Muscle of arm (tissue), 12 donors: ENCODE measurements around the gene KISS1R. TPM values are rescaled to one million over a fixed set of nuclear protein-coding genes. Genes with fewer than 3 reads are reported as not detected.

Experiments used
- DNase-seq: peaks from one replicate; pipeline ENCODE4 v3.0.0-alpha.2; 2013
- polyA plus RNA-seq, 12 donors: library from polyadenylated mRNA; unstranded; fragments of 120-200 nt; gene quantifications; one replicate each; pipeline ENCODE4 v1.2.1, GENCODE V29; 2013; ENCODE audit not compliant: insufficient read length in 12 of 12

Gene KISS1R
- polyA plus RNA-seq, 12 donors, result not detected

- DNase-seq, result peak; percentile 84
Observed at GRCh38 chr19:934865-935479, 17.8 kb downstream of the KISS1R start.

DNA sequence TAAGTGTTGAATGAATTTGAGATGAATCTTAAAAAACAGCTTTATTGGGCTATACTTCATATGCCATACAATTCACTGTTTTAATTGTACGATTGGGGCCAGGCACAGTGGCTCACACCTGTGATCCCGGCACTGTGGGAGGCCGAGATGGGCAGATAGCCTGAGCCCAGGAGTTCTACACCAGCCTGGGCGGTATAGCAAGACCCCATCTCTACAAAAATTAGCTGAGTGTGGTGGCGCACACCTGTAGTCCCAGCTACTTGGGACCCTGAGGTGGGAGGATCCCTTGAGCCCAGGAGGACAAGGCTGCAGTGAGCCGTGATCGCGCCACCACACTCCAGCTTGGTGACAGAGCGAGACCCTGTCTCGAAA is 19.0 kb downstream of the KISS1R start:
- DNase-seq, result no peak

- no peak for DNase-seq
Observed at GRCh38 chr19:937259-937694, 20.1 kb downstream of the KISS1R start.

DNA sequence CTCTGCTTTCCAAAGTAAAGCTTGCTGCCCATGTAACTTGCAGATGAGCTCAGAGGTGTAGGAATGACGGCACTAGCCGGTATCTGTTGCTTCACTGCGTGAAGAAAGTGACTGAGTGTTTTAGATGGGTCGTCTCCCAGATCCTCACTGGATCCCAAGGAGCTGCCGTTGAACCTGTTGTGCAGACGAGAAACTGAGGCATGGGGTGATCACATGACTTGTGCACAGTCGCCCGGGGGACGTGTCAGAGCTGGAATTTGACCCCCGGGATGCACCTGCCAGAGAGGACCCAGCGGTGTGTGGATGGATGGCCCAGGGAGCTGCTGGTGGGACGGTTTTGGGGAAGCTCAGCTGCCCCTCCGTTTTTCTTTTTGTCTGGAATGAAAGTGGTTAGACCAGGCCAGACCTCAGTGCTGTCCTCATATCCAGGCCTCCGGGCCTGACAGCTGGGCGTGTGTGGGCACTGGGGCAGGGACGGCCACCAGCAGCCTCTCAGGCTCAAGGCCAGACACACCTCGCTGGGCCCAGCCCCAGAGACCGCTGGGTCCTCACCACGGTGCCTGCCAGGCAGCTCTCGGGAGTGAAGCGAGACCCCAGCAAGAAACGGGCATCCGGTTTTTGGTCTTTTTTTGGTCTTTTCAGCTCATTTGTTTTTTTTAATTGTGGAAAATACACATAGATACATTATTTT is 21.2 kb downstream of the KISS1R start:
- DNase-seq, result no peak

DNA sequence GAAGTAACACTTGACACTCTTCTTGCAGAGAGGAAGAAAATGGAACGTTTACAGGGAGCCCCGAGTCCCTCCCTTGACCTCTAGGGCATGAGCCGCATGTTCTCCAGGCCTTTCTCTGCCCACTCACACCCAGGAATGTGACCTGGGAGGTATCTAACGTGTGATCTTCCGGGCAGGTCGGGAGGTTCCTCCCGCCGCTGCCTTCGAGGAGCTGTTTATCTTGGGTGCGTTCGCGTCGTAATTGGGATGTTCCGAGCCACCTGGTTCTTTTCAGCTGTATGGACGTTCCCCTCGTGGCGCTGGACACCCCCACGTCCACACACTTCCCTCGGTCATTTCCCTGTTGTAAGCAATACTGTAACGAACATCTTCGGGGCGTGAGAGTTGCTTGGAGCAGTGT is 22.3 kb downstream of the KISS1R start:
- no peak for DNase-seq

DNA sequence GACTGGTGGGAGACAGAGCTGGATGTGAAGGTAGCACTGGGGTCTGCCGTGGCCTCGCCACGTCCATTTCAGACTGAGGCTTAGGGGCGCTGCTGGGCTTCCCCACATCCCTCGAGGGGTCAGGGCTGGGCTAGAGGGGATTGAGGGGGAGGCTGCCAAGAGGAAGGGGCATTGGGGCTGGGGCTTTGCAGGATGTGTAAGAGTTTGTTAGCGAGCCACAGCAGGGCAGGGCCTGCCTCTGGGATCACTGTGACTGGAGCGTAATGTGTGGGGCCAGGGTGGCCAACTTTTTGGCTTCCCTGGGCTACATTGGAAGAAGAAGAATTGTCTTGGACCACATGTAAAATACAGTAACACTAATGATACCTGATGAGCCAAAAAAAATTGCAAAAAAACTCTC is 22.8 kb downstream of the KISS1R start:
- no peak for DNase-seq

GRCh38 chr19:940591-941291 is 23.6 kb downstream of the KISS1R start:
- DNase-seq, result no peak

- DNase-seq, result no peak
Observed at GRCh38 chr19:941292-942132, 24.4 kb downstream of the KISS1R start.

DNA sequence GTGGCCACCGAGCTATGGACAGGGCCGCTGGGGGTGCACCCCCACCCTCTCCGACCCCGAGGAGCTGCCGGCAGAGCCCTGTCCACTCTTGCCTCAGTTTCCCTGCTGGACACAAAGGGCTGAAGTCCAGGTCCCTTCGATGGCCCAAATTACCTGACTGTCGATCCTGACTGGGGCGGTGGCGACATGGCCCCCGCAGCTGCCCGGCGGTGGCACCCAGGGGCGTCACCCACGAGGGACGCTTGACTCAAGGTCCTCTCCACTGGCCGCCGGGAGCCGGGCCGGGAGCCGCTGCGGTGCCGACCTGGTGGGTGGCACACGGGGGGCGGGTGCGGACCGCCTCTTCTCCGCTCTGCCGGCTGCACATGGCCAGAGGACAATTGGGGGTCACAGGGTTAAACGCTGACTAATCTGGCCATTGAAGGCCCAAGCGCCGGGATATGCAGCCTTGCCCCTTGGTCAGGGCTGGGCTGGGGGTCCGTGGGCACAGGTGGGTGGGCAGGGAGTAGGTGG is 25.1 kb downstream of the KISS1R start:
- no peak for DNase-seq

GRCh38 chr19:943551-944170 is 26.5 kb downstream of the KISS1R start:
- no peak for DNase-seq

DNA sequence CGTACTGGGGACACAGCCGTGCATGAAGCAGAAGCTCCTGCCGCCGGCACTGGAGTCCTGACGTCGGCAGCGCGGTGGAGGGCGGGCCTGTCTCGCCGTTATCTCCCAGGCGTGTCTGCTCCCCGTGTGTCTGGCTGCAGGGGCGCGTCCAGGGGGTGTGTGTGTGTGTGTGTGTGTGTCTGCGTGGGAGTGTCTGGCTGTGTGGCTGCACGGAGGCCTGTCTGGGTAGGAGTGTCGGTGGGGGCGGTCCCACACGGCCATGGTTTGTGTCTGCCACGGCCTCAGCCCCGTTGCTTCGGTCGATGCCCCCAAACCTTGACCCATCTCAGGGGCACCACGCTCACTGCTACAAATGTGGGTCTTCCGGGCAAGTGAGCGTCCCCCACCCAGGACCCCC is 27.0 kb downstream of the KISS1R start:
- DNase-seq, result no peak

- no peak for DNase-seq
Observed at GRCh38 chr19:944663-945241, 27.6 kb downstream of the KISS1R start.

DNA sequence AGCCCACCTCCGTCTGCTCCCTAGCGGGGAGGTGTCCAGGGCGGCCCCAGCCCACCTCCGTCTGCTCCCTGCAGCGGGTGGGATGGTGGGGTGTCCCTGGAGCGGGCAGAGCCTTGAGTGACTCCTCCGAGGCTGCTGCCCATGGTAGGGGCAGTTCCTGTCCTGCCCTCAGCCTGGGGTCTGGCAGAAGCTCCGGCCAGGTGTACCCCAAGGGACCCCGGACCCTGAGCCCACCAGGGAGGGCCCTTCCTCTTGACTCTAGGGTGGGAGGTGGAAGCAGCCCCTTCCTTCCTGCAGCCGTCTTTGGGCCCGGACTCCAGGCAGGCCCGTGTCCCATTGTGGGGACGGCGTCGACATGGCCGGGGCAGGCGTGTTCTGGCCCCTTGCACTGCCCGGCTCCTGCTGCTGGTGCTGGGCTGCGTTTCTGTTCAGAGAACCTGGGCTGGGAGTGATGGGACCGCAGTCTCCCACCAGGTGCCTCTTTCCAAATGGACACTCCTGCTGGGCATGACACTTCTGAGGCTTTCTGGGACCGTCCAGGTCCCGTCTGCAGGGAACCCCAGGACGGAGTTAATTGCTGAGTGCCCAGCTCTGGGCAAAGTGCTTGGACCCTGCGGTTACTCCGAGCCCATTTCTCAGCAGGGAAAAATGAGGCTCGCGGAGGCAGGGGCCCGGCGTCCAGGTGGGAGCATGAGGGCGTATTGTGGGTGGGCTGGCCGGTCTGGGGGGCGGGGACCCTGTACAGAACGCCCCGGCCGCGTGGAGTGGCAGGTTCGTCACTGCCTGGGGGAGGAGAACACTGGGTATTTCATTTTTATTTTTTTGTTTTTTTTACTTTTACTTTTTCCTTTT is 28.5 kb downstream of the KISS1R start:
- DNase-seq, result no peak

DNA sequence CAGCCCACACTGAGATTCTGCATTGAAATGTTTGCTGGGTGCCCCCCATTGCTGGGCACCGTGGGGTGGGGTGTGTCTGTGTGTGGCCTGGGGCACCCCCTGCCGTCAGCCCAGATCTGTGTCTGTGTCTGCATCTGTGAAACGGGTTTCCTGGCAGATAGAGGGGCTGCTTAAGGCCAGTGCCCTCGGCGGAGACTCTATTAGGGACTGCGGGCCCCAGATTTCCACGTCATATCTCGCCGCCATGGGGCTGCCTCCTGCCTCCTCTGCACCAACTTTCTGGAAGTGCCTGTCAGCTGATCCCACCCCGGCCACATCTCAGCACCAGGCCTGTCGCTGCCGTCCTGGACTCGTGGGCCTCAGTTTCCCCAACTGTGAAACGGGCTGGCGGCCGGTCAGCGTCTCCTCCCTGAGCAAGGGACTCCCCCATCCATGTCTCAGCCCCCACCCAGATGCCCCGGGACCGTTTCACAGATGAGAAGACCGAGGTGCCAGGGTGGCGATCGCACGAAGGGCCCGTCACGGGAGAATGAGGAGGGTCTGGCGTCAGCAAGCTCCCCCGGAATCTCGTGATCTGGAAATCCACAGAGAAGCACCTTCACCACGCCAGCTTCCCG is 30.1 kb downstream of the KISS1R start:
- no peak for DNase-seq

DNA sequence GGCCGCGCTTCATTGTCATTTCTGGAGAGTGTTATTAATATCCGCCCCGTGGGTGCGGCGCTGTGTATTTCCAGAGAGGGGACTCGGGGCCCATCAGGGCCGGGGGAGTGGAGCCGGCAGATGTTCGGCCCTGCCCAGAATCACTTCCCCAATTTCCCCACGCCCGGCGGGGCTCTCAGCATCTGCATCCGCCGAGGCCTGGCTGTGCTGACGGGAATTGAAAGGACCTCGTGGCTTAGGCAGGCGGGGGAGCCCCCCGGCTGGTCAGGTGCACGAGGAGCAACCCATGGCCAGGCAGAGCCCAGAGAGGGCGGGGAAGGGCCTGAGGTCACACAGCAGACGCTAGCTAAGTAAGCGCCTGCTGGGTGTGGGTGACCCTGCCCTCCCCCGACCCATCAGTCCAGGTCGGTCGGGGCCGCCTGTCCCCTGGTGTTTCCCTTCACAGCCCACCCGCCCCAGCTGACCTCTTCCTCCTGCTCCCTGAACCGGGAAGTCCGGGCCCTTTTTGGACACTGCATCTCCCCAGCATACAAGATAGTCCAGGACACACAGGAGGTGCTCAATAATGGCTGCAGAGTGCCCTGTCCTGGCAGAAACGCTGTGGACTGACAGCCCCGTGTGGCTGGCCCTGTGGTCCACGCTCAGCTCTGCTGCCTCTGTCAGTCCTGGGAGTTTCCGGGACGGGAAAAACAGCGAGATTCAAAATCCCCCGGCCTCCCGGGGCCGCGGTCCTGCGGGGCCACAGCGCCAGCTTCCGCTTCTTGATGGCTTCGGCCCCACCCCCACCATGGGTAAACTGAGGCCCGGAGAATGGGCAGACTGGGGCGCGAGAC is 30.8 kb downstream of the KISS1R start:
- no peak for DNase-seq

DNA sequence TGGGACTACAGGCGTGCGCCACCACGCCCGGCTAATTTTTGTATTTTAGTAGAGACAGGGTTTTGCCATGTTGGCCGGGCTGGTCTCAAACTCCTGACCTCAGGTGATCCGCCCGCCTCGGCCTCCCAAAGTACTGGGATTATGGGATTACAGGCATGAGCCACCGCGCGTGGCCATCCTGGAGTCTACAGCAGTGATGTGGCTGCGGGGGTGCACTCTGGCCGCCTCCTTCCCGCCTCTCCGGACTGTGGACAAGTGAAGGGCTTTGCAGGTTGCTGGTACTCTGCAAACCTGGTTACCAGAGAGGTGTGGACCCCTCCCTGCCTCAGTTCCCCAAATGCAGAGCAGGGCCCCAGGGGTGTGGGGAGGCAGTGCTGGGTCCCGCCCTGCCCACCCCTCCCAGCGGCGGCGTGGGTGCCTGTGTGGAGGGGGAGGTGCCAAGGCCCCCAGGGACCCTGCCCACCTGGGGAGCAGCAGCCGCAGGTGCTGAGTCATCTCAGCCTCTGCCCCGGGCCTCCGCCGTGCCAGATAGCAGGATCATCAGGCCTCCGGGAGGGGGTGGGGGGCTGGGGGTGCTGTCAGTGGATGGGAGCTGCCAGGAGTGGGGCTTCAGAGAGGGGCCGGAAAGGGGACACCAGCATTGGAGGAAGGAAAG is 31.8 kb downstream of the KISS1R start:
- no peak for DNase-seq

- no peak for DNase-seq
Observed at GRCh38 chr19:950352-951066, 33.4 kb downstream of the KISS1R start.
